GM18868 (cell line): ENCODE results near the gene UMAD1.

Experiments used
- ATAC-seq: cut with Tn5 transposase; IDR thresholded peaks from one replicate; pipeline ENCODE4 v1.9.1; 2021; ENCODE audit warnings: mild to moderate bottlenecking, moderate library complexity; ENCODE audit not compliant: unreplicated experiment

The UMAD1 gene

GRCh38 chr7:7761340-7761973, 120.9 kb downstream of the UMAD1 start:
- ATAC-seq = peak; percentile 11

- ATAC-seq = peak; percentile 68
Observed at GRCh38 chr7:7761974-7762779, 121.6 kb downstream of the UMAD1 start.

DNA sequence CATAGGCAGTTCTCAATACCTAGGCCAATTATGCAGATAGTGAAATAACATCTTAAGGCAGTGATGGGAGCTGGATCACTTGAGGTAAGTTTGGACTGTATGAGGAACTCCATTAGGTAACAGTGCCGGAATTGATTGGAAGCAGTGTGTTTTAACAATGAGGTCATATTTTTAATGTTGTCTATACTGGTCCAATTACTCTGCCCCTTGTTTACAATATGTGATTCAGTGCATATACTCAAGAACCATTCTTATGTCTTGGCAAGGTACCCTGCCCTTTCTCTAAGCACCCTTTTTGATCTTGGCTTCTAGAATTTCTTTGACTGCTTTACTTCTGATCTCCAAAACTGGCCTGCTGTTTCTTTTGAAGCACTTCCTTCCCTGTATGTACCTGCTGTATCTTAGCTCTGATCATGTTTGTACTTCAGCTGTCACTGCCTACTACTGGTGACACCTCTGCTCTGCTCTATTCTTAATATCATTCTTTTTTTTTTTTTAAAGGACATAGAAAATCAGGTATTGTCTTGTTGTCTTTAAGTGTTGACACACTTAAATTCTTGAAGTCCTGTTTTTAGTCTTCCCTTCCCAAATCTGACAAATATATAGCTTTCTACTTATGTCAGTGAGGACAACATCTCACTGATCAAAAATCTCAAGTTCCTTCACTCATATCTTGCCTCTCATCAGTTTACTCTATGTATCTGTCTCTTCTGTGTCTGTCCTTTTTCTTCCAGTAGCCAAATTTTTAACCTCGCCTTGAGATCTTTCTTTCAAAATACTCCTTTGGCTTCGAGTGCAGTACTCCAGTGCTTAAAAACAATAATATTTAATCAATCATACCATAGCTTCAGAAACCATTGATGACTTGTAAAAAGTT, 124.2 kb downstream of the UMAD1 start:
- ATAC-seq = no peak

DNA sequence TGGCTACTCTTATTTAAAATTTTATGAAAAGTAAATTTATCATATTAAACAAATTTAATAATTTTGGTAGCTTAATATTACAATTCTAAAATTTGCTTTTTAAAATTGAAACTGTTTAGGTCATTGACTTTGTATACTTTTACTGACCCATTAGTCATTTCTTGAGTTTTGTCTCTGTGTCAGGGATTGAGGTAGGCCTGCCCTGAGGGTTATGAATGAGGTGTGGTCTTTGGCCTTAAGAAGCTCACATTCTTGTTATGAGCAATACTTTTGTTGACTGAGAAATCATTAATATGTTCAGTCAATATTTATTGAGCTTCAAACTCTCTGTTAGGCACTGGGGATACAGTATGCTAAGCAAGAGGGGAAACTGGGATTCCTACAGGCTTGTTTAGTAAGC, 124.9 kb downstream of the UMAD1 start:
- peak; percentile 67 for ATAC-seq

DNA sequence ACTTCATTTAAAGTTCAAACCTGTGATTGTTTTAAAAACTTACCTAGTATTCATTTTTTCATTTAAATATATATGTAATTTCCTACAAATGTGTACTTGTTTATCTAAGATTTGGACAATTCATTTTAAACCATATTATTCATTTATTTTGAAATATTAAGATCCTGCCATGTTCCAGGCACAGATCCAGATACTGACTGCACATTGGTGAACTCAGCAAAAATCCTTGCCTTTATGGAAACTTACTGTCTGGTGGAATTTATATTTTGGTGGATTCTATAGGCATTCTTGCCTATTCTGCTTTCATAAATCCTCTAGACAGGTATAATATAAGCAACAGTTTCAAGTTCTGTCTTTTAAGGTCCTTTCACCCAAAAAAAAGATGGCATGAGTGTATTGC, 126.1 kb downstream of the UMAD1 start:
- no peak for ATAC-seq

GRCh38 chr7:7768977-7769709, 128.6 kb downstream of the UMAD1 start:
- no peak for ATAC-seq

DNA sequence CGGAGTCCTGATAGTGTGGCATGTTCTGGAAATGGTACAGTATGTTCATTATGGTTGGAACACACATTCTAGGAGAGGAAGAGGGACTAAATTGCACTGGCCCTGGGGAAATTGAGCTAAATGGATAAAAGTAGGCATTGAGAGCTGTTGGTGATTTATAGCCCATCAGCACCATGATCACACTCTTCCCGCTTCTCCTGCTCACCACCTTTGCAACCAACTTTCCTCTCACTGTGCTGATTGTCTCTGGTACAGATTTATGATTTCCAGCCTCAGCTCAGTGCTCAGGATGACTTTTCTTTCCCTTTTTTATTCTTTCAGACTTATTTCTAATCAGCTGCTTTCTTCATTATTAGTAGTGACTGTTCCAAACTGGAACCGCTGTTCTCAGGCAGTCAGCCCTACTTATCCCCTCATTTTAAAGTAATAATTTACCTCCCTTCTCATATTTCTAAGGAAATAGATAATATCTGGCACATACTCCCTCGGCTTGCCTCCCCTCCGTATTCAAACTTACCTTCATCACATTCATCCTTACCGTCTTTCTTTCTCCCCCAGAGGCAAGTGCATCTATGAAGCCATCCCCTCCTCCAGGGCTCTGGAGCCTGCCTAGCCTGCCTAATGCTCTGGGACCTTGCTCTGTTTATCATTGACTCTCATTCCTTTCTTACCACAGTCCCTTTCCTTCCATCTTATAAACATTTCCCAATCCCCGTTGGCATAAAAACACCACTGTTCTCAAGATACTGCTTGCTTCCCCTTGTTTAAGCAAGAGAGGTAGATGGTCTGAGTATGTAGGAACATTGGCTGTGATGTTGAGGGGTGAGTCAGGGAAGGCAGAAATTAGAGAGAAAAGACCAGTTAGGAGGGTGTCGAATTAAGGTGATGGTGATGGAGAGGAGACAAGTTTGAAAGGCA, 129.4 kb downstream of the UMAD1 start:
- ATAC-seq = no peak

- no peak for ATAC-seq
Observed at GRCh38 chr7:7771452-7771851, 130.9 kb downstream of the UMAD1 start.

GRCh38 chr7:7772397-7772821, 131.9 kb downstream of the UMAD1 start:
- peak; percentile 71 for ATAC-seq

- no peak for ATAC-seq
Observed at GRCh38 chr7:7773334-7774309, 133.1 kb downstream of the UMAD1 start.

- ATAC-seq = no peak
Observed at GRCh38 chr7:7779888-7780287, 139.3 kb downstream of the UMAD1 start.

GRCh38 chr7:7783001-7783400, 142.4 kb downstream of the UMAD1 start:
- no peak for ATAC-seq

DNA sequence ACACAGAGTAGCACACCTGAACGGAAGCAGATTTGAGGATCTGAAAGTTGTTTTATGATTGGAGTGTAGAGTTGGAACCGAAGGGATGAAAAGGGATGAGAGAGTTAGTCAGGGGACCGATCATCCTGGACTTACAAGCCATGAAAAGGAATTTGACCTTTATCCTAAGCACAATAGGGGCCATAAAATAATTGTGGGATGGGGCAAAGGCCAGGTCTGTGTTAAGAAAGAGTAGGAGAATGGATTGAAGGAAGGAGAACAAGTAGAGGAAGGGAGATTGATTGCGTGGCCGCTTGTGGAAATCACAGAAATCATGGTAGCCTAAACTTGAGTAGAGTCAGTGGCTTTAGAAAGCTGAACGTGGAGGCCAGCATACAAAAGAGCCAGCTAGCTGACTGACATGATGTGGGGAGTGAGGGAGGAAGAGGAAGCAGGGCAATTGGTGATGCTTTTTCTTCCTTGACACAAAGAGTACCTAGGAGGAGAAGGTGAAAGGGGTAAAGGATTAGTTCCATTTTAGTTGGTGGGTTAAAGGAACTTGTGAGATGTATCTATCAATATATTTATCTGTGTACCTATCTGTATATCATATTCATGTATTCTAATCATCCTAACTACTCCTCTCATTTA, 144.9 kb downstream of the UMAD1 start:
- ATAC-seq = no peak

GRCh38 chr7:7786595-7786994, 146.0 kb downstream of the UMAD1 start:
- no peak for ATAC-seq

GRCh38 chr7:7789551-7789988, 149.0 kb downstream of the UMAD1 start:
- ATAC-seq = peak; percentile 91

- no peak for ATAC-seq
Observed at GRCh38 chr7:7790041-7790741, 149.6 kb downstream of the UMAD1 start.

DNA sequence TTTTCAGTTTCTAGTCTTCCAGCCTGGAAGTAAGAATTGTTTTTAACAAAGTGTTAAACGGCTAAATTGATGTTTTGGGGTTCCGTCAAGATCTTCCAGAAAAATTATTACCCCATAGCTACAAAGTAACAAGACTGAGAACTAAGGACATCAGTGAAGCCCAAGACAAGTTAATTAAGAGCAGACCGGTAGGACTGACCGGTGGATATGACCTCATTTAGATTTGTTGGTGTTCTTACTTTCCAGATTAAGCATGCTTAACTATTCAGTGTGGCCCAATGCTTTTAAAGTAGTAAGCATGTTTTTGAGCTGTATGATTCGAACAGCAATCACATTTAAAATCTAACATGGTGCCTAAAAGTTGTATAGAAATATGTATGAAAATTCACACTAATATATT, 151.0 kb downstream of the UMAD1 start:
- ATAC-seq = no peak
